NCI-H1092 (cell line): ENCODE measurements around the gene NCAM1.
"Not testable (repeated sequence)": the region's sequence is repeated elsewhere in the genome, so short reads cannot be mapped to it uniquely, and the experiment has no call there.

Source experiments
- DNase-seq: peaks from one replicate; lab custom pipeline; 2025; lab: John Stamatoyannopoulos, UW

The NCAM1 gene

DNA sequence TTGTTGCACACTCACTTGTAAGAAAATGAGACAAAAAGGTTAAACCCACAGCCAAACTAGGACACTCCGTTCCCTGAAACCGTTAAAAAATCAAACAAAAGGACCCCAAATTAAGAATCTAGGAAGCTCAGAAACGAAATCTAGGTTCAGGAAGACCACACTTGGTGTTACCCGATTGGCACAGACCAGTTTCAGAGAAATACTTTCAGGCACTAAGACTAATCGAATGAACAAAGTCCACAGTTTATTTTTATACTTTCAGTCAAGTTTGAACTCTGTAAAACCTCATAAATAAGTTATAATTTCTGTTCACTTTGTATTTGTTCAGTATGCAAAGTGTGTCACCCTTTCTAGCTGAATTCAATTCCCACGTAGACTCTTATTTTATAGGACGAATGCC, 314.4 kb downstream of the NCAM1 start:
- DNase-seq: no peak

GRCh38 chr11:113276466-113276865, 315.2 kb downstream of the NCAM1 start:
- no peak for DNase-seq

- no peak for DNase-seq
Observed at GRCh38 chr11:113277907-113278306, 316.7 kb downstream of the NCAM1 start.

- DNase-seq: no peak
Observed at GRCh38 chr11:113278481-113278880, 317.3 kb downstream of the NCAM1 start.

DNA sequence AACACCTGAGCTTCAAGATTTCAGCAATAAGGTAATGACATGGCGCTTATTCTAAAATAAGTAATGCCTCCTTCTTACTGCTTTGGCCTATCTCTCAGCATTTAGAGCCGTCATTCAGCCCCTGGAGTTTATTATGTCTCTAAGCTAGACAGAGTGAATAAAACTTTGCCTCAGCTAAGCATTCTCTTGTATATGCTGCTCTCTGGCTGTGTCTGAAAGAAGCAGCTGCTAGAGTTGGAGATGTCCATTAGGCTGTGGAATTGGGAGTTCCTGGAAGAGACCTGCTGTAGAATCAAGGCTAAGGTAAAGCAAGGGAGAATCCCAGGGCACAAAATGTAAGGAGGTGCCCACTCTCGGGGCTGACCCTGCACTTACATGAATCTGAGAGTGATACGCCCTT, 317.7 kb downstream of the NCAM1 start:
- DNase-seq: no peak

- DNase-seq: no peak
Observed at GRCh38 chr11:113279591-113279990, 318.4 kb downstream of the NCAM1 start.

- DNase-seq: no peak
Observed at GRCh38 chr11:113281052-113281725, 320.0 kb downstream of the NCAM1 start.

DNA sequence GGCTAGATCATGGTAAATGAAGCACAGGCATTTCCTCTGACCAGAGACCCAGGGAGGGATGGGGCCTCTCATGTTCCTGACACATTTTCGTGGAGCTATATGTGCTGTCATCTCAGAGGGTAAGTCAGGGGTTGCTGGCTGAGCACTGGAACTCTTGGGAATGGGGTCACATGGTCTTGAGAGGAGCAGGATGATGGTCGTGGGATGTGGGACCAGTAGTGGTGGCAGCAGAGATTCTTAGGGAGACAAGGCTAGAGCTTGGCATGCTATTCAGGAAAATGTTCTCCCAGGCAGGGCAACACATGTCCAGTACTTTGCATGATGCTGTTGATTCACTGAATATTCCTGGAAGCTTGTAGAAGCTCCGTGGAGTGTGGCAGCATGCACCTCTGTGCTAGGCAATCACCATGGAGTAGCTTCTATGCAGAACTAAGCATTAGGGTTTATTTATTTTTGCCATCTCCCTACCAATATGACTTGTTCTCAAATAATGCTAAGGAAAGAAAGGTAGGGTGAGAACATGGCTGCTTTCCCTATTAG, 321.7 kb downstream of the NCAM1 start:
- DNase-seq: no peak

GRCh38 chr11:113283881-113284280, 322.7 kb downstream of the NCAM1 start:
- DNase-seq: no peak

GRCh38 chr11:113286009-113286408, 324.8 kb downstream of the NCAM1 start:
- no peak for DNase-seq

DNA sequence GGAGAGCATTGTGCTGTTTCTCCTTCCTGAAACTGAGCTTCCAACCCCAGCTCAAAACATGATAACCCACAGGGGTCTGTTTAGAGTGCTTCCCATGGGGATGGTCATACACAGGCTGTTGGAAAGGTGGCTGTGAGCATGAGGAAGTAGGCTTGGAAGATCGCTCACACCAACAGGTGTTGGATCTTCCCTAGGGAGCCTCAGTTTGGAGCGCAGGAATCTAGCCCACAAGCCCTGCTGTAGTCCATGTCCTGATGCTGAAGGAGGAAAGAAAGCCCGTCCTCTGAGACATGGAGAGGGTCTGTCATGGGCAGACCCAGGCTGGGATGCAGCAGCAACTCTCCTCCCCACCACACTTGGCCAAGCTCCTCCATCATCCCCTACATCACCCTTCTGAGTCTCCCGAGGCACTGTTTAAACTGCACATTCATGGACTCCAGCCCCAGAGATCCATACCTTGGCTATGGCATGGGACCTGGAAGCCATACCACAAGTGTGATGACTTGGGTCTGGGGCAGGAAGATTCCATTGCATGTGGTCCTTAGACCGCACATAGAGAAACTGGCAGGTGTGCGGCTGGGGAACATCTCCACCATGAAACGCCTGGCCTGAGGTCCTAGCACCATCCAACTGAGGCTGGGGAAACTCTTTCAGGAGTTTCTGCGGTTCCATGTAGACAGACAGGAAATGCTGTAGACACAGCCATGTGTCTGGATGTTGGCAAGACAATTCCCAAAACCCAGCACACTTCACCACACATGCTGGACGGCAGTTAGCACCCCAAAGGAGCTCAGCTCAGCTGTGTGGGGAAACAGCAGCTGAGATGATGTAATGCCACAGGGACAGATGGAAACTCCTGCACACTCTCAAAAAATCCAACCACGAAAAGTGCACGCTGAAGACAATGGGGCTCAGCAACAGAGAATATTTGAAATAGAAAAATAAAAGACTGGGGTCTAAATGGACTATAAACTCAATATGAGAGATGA, 325.6 kb downstream of the NCAM1 start:
- DNase-seq: no peak

DNA sequence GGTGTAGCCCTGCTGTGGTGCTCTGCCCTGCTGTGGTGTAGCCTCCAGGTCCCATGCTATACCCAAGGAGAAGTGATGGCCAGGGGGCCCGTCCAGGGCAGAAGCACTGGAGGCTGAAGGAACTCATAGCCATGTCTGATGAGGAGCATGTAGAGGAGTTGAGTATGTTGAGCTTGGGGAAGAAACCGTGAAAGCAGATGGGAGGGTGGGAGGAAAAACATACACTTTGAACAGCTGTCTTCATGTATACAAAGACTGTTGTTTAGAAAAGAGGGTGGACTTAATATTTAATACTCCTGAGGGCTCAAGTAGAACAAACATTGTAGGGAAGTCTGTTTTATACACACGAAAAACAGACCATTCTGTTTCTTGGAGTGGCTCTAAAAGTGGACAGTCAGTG, 326.6 kb downstream of the NCAM1 start:
- no peak for DNase-seq

GRCh38 chr11:113288286-113288863, 327.2 kb downstream of the NCAM1 start:
- DNase-seq: no peak

- peak; percentile 41 for DNase-seq
Observed at GRCh38 chr11:113289431-113290187, 328.4 kb downstream of the NCAM1 start.

DNA sequence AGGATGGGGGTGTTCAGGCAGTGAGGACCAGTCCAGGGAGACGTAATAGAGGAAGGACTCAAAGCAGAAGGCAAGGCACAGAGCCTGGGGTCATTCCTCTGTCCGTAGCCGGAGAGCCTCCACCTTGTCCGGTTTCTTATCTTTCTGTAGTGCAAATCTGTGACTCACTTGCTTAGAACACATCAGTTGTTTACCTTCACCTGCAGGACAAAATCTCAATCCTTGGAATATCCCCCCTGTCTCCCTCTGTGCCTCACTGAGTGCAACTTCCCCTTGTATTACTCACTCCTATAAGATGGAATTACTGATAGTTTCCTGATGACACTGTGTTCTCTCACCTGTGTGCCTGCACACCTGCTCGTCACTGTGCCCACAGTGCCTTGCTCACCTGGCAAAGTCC, 332.7 kb downstream of the NCAM1 start:
- DNase-seq: no peak

DNA sequence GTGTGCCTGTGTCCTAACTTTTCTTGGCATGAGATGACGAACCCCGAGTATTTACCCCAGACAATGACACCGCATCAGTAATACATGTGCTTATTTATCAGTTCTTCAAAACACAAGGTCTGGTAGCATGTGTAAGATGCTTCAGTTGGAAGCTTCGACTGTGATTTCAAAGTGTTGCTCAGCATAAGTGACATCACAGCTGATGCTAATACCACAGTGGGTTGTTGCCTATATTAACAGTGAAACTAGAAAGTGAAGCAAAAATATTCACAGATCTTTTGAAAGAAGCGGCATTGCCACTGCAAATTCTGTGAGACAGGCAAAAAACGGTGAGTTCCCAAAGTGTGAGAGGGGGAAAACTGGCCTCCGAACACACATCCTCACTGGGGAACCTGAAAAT, 334.8 kb downstream of the NCAM1 start:
- no peak for DNase-seq

DNA sequence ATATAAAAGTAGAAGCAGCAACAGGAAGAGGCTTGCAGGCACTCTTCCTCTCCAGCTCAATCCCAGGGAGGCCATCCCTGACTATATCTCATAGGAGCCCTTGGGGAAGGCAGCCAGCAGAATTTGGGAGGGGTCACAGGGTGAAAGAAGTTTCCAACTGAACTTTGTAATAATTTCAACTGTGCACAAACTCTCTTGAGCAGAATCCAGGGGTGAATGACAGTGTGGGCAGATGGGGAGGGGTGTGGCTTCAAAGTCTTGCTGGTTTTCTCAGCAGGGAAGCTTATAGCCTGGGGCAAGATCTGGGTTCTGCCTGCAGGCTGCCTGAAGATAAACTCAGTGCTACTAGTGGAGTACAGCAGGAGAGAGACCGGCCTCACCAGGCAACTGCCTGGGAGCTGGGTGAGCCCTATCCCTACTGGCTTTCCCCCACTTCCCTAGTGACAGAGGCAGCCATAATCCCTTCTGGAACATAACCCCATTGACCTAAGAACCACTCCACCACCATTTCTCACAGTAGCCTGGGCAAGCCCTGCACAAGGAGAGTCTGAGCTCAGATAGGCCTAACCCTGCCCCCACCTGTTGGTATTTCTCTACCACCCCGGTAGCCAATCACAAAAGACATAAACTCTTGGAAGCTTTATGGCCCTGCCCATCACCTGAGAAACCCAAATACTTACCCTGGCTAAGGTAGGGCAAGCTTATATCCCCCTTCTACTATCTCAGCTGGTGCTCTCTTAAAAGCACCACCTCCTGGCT, 335.4 kb downstream of the NCAM1 start:
- DNase-seq: no peak

GRCh38 chr11:113298496-113298895, 337.3 kb downstream of the NCAM1 start:
- DNase-seq: not testable (repeated sequence)

DNA sequence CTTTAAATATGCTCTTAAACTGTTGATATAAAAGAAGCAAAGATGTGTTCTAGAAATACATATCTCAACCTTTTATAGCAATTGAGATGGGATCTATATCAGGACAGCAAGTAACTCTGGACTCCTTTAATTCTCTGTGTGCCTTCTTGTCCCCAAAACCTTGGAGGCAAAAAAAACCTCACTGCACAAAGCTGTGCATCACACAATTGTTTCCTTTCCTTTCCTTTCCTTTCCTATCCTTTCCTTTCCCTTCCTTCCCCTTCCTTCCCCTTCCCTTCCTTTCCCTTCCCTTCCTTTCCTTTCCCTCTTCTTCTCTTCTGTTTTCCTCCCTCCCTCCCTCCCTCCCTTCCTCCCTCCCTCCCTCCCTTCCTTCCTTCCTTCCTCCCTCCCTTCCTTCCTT, 343.7 kb downstream of the NCAM1 start:
- DNase-seq: no peak

- peak; percentile 71 for DNase-seq
Observed at GRCh38 chr11:113305440-113306336, 344.5 kb downstream of the NCAM1 start.
